DMS53 treated with DMSO at 0.1 percent for 48 hours (cell line): ENCODE measurements around the gene BCAS1.

Experiments
- DNase-seq: peaks from one replicate; lab custom pipeline; 2025; ENCODE audit not compliant: unreplicated experiment; lab: John Stamatoyannopoulos, UW

Gene BCAS1

GRCh38 chr20:54070187-54070987 is at the start of gene BCAS1:
Gene BCAS1, minus strand, starts transcription at chr20:54070594. Its CDS starts 11,876 bp downstream, at chr20:54058718.
- DNase-seq, result peak; percentile 23

GRCh38 chr20:54119744-54120143 is 49.4 kb upstream of the BCAS1 start:
- DNase-seq, result no peak

GRCh38 chr20:54118220-54119001 is 48.0 kb upstream of the BCAS1 start:
- DNase-seq, result no peak

GRCh38 chr20:54116550-54117235 is 46.3 kb upstream of the BCAS1 start:
- no peak for DNase-seq

GRCh38 chr20:54115172-54115854 is 44.9 kb upstream of the BCAS1 start:
- no peak for DNase-seq

- no peak for DNase-seq
These were observed 43.7 kb upstream of the BCAS1 start for GRCh38 chr20:54114109-54114508.

GRCh38 chr20:54113566-54113965 is 43.2 kb upstream of the BCAS1 start:
- DNase-seq, result no peak

GRCh38 chr20:54112221-54112884 is 42.0 kb upstream of the BCAS1 start:
- DNase-seq, result no peak

GRCh38 chr20:54111460-54111859 is 41.1 kb upstream of the BCAS1 start:
- no peak for DNase-seq

GRCh38 chr20:54110457-54110856 is 40.1 kb upstream of the BCAS1 start:
- DNase-seq, result no peak

- DNase-seq, result no peak
These were observed 39.6 kb upstream of the BCAS1 start for GRCh38 chr20:54110041-54110440.

GRCh38 chr20:54108817-54109216 is 38.4 kb upstream of the BCAS1 start:
- no peak for DNase-seq

- no peak for DNase-seq
These were observed 37.9 kb upstream of the BCAS1 start for GRCh38 chr20:54108326-54108642.

GRCh38 chr20:54107600-54108325 is 37.4 kb upstream of the BCAS1 start:
- no peak for DNase-seq

- DNase-seq, result no peak
These were observed 36.8 kb upstream of the BCAS1 start for GRCh38 chr20:54107181-54107580.

- DNase-seq, result no peak
These were observed 35.8 kb upstream of the BCAS1 start for GRCh38 chr20:54106162-54106561.

- DNase-seq, result no peak
These were observed 35.3 kb upstream of the BCAS1 start for GRCh38 chr20:54105653-54106052.

- no peak for DNase-seq
These were observed 34.4 kb upstream of the BCAS1 start for GRCh38 chr20:54104781-54105180.

- DNase-seq, result no peak
These were observed 33.6 kb upstream of the BCAS1 start for GRCh38 chr20:54103762-54104600.
